ENCODE data around the gene SRL. TPM values are rescaled to one million over a fixed set of nuclear protein-coding genes. Genes with fewer than 3 reads are reported as not detected.

The SRL gene
- total RNA-seq, 1 donor from 2014 or later, result 0.40 TPM

GRCh38 chr16:4190086-4190485 lies 51.8 kb downstream of the SRL start:
- no peaks in the 10 kb centered on the region for H3K4me1 Mint-ChIP-seq
- no peak overlapping the region for H3K4me3 Mint-ChIP-seq
- TF ChIP-seq CTCF (conservative IDR thresholded peaks at IDR 0.05), result no peak
- DNase-seq (ENCODE audit: low read depth, low spot score), result no peak
- no peaks in the 10 kb centered on the region for H3K27me3 Mint-ChIP-seq (ENCODE audit: low read depth)
- no peaks in the 10 kb centered on the region for H3K36me3 Mint-ChIP-seq (ENCODE audit: low read depth)
- H3K27ac Mint-ChIP-seq (ENCODE audit: unreplicated experiment), result no peak overlapping the region
- no peaks in the 10 kb centered on the region for H3K9me3 Mint-ChIP-seq

GRCh38 chr16:4184038-4184702 lies 57.7 kb downstream of the SRL start:
- Mint-ChIP-seq H3K27me3 (ENCODE audit: low read depth) (no peaks in the 10 kb centered on the region), H3K36me3 (ENCODE audit: low read depth) (no peaks in the 10 kb centered on the region), H3K4me3 (peak overlapping the region; percentile 80), H3K27ac (ENCODE audit: unreplicated experiment) (no peak overlapping the region), H3K4me1 (peaks cover 9% of the 10 kb centered on the region), H3K9me3 (no peaks in the 10 kb centered on the region)
- no peak for DNase-seq (ENCODE audit: low read depth, low spot score)
- no peak for TF ChIP-seq CTCF (conservative IDR thresholded peaks at IDR 0.05)

- peak; percentile 96 for DNase-seq (ENCODE audit: low read depth, low spot score)
- Mint-ChIP-seq H3K27me3 (ENCODE audit: low read depth) (no peaks in the 10 kb centered on the region), H3K36me3 (ENCODE audit: low read depth) (no peaks in the 10 kb centered on the region), H3K4me1 (peaks cover 9% of the 10 kb centered on the region), H3K4me3 (peak overlapping the region; percentile 90), H3K9me3 (no peaks in the 10 kb centered on the region), H3K27ac (ENCODE audit: unreplicated experiment) (peak overlapping the region; percentile 62)
- no peak for TF ChIP-seq CTCF (conservative IDR thresholded peaks at IDR 0.05)
Observed at GRCh38 chr16:4183237-4184037, 58.4 kb downstream of the SRL start.

- H3K4me3 Mint-ChIP-seq, result peak overlapping the region; percentile 90
- no peak overlapping the region for H3K27ac Mint-ChIP-seq (ENCODE audit: unreplicated experiment)
- peaks cover 9% of the 10 kb centered on the region for H3K4me1 Mint-ChIP-seq
- no peaks in the 10 kb centered on the region for H3K9me3 Mint-ChIP-seq
- no peak for TF ChIP-seq CTCF (conservative IDR thresholded peaks at IDR 0.05)
- DNase-seq (ENCODE audit: low read depth, low spot score), result no peak
- H3K27me3 Mint-ChIP-seq (ENCODE audit: low read depth), result no peaks in the 10 kb centered on the region
- H3K36me3 Mint-ChIP-seq (ENCODE audit: low read depth), result no peaks in the 10 kb centered on the region
Observed at GRCh38 chr16:4182581-4183236, 59.2 kb downstream of the SRL start.

- Mint-ChIP-seq H3K27ac (ENCODE audit: unreplicated experiment) (no peak overlapping the region), H3K27me3 (ENCODE audit: low read depth) (no peaks in the 10 kb centered on the region), H3K4me3 (no peak overlapping the region), H3K9me3 (no peaks in the 10 kb centered on the region), H3K36me3 (ENCODE audit: low read depth) (no peaks in the 10 kb centered on the region), H3K4me1 (peaks cover 9% of the 10 kb centered on the region)
- DNase-seq (ENCODE audit: low read depth, low spot score), result no peak
- TF ChIP-seq CTCF (conservative IDR thresholded peaks at IDR 0.05), result no peak
Observed at GRCh38 chr16:4180511-4180910, 61.4 kb downstream of the SRL start.
